ENCODE data around the gene YES1.
A peak's percentile ranks its signal among the peaks of the same experiment; 100 is the strongest.
"Not testable (repeated sequence)": the region's sequence is repeated elsewhere in the genome, so short reads cannot be mapped to it uniquely, and the experiment has no call there.

YES1 gene

GRCh38 chr18:686339-687111, 125.5 kb downstream of the YES1 start:
- DNase-seq = peak in 1 of 51 donors; percentile 16

- no peak for DNase-seq
These were observed 126.6 kb downstream of the YES1 start for GRCh38 chr18:685438-685837.

GRCh38 chr18:683531-683930, 128.5 kb downstream of the YES1 start:
- DNase-seq = no peak

- DNase-seq = no peak
These were observed 129.2 kb downstream of the YES1 start for GRCh38 chr18:682833-683232.

- DNase-seq = not testable (repeated sequence)
These were observed 129.6 kb downstream of the YES1 start for GRCh38 chr18:682416-682815.

- no peak for DNase-seq
These were observed 130.1 kb downstream of the YES1 start for GRCh38 chr18:681985-682384.

GRCh38 chr18:680392-680791, 131.7 kb downstream of the YES1 start:
- peak in 1 of 51 donors; percentile 2 for DNase-seq

GRCh38 chr18:679516-679915, 132.5 kb downstream of the YES1 start:
- no peak for DNase-seq

GRCh38 chr18:678482-679182, 133.4 kb downstream of the YES1 start:
- DNase-seq = no peak

GRCh38 chr18:677951-678381, 134.1 kb downstream of the YES1 start:
- peak in 7 of 51 donors; percentile 15 to 76 (median 22) for DNase-seq

GRCh38 chr18:677145-677544, 134.9 kb downstream of the YES1 start:
- DNase-seq = no peak

GRCh38 chr18:676736-677135, 135.3 kb downstream of the YES1 start:
- no peak for DNase-seq

GRCh38 chr18:676069-676468, 136.0 kb downstream of the YES1 start:
- DNase-seq = no peak

GRCh38 chr18:675307-675706, 136.7 kb downstream of the YES1 start:
- no peak for DNase-seq

- DNase-seq = no peak
These were observed 138.3 kb downstream of the YES1 start for GRCh38 chr18:673769-674168.

GRCh38 chr18:673317-673716, 138.7 kb downstream of the YES1 start:
- no peak for DNase-seq

Measured in hypothalamus (tissue), 51 donors.